IMR-90 (cell line): Measurements from ENCODE around the gene PCDHGA2. TPM values are rescaled to one million over a fixed set of nuclear protein-coding genes. Genes with fewer than 3 reads are reported as not detected.

ENCODE experiments used
- ATAC-seq: fragments of 200-7000 bp; cut with Tn5 transposase; 2 replicates; pipeline ENCODE4 v1.9.1; 2020; ENCODE audit warnings: low read depth, mild to moderate bottlenecking, moderate library complexity
- BruUV-seq: library from RNA; stranded (reverse); fragments of 400-500 nt; replicated peaks from 2 replicates; lab custom pipeline; 2021; lab: Mats Ljungman, UMichigan
- CTCF ChIA-PET: fragments of 300-600 bp; formaldehyde crosslinking; extraction: SDS; loops from one replicate; lab custom pipeline; 2021; ENCODE audit warnings: antibody characterized with exemption; lab: Yijun Ruan, JAX
- POLR2A ChIA-PET: fragments of 300-600 bp; sonication (Branson Sonifier 250); formaldehyde crosslinking; loops from one replicate; lab custom pipeline; 2022; ENCODE audit warnings: antibody characterized with exemption; ENCODE audit not compliant: unreplicated experiment; lab: Charles Lee
- DNase-seq: peaks from one replicate; pipeline ENCODE4 v3.0.0; 2013
- H2AFZ ChIP-seq: replicated peaks from 2 replicates; pipeline ENCODE3; 2013; ENCODE audit warnings: low read length, mild to moderate bottlenecking; ENCODE audit not compliant: poor library complexity
- H2AK5ac ChIP-seq: 2 replicates; pipeline ENCODE4 v1.6.1; 2013; ENCODE audit warnings: low read depth, low read length, inconsistent platforms
- H2AK9ac ChIP-seq: replicated peaks from 2 replicates; pipeline ENCODE3; 2013; ENCODE audit warnings: mild to moderate bottlenecking, low read depth, low read length, moderate library complexity; ENCODE audit not compliant: poor library complexity
- H2BK120ac ChIP-seq: 2 replicates; pipeline ENCODE4 v1.6.1; 2013; ENCODE audit warnings: low read depth, low read length, inconsistent platforms
- H2BK15ac ChIP-seq: 3 replicates; pipeline ENCODE4 v1.6.1; 2013; ENCODE audit warnings: low read depth, low read length, inconsistent platforms
- H2BK20ac ChIP-seq: 2 replicates; pipeline ENCODE4 v1.6.1; 2013; ENCODE audit warnings: low read depth, mild to moderate bottlenecking, inconsistent platforms, low read length, moderate library complexity
- H2BK5ac ChIP-seq: 2 replicates; pipeline ENCODE4 v1.6.1; 2013; ENCODE audit warnings: mild to moderate bottlenecking, low read depth, low read length, inconsistent platforms; ENCODE audit not compliant: poor library complexity, severe bottlenecking
- H3K14ac ChIP-seq: replicated peaks from 2 replicates; pipeline ENCODE4 v1.6.1; 2013; ENCODE audit warnings: low read depth, low read length, inconsistent platforms
- H3K18ac ChIP-seq: 2 replicates; pipeline ENCODE4 v1.6.1; 2013; ENCODE audit warnings: low read depth, low read length, control low read depth
- H3K23ac ChIP-seq: 2 replicates; pipeline ENCODE4 v1.6.1; 2013; ENCODE audit warnings: low read depth, low read length, inconsistent platforms
- H3K27ac ChIP-seq: 2 replicates; pipeline ENCODE4 v1.5.1; 2013; ENCODE audit warnings: mild to moderate bottlenecking, control low read depth, low read length; ENCODE audit not compliant: insufficient read depth
- H3K27me3 ChIP-seq: 2 replicates; pipeline ENCODE4 v1.6.1; 2013; ENCODE audit warnings: low read length; ENCODE audit not compliant: control insufficient read depth, insufficient read depth
- H3K36me3 ChIP-seq: 2 replicates; pipeline ENCODE4 v1.6.1; 2013; ENCODE audit warnings: low read length, mixed read lengths; ENCODE audit not compliant: control insufficient read depth, insufficient read depth
- H3K4ac ChIP-seq: 2 replicates; pipeline ENCODE4 v1.6.1; 2013; ENCODE audit warnings: low read depth, low read length, inconsistent platforms
- H3K4me1 ChIP-seq: 2 replicates; pipeline ENCODE4 v1.6.1; 2013; ENCODE audit warnings: low read length, mixed read lengths; ENCODE audit not compliant: control insufficient read depth, insufficient read depth
- H3K4me2 ChIP-seq: 2 replicates; pipeline ENCODE4 v1.6.1; 2013; ENCODE audit warnings: low read depth, mild to moderate bottlenecking, control low read depth, low read length, moderate library complexity
- H3K4me3 ChIP-seq: 2 replicates; pipeline ENCODE4 v1.5.1; 2013; ENCODE audit warnings: low read depth, mild to moderate bottlenecking, control low read depth, low read length, moderate library complexity; ENCODE audit not compliant: insufficient read depth
- H3K56ac ChIP-seq: 2 replicates; pipeline ENCODE4 v1.6.1; 2013; ENCODE audit warnings: low read length, inconsistent platforms; ENCODE audit not compliant: insufficient read depth; ENCODE audit errors: extremely low read depth
- H3K79me1 ChIP-seq, 2 experiments: 2 replicates each; pipeline ENCODE4 v1.6.1; 2013; ENCODE audit warnings: low read length in 2 of 2, inconsistent platforms in 1 of 2, low read depth in 1 of 2
- H3K9ac ChIP-seq: 2 replicates; pipeline ENCODE4 v1.6.1; 2013; ENCODE audit warnings: low read depth, low read length, control low read depth
- H3K9me1 ChIP-seq: 2 replicates; pipeline ENCODE4 v1.6.1; 2013; ENCODE audit warnings: low read length, inconsistent platforms; ENCODE audit not compliant: insufficient read depth
- H3K9me3 ChIP-seq: 2 replicates; pipeline ENCODE4 v1.6.1; 2013; ENCODE audit warnings: low read length; ENCODE audit not compliant: control insufficient read depth, insufficient read depth
- H4K20me1 ChIP-seq: 2 replicates; pipeline ENCODE4 v1.6.1; 2013; ENCODE audit warnings: low read length, inconsistent platforms; ENCODE audit not compliant: insufficient read depth
- H4K5ac ChIP-seq: 2 replicates; pipeline ENCODE4 v1.6.1; 2013; ENCODE audit warnings: mild to moderate bottlenecking, low read depth, low read length, control low read depth
- H4K8ac ChIP-seq, 2 experiments: 2 replicates each; pipeline ENCODE4 v1.6.1; 2013; ENCODE audit warnings: low read depth in 2 of 2, low read length in 2 of 2, control low read depth in 1 of 2, inconsistent platforms in 1 of 2
- H4K91ac ChIP-seq: 2 replicates; pipeline ENCODE4 v1.6.1; 2013; ENCODE audit warnings: low read depth, low read length, inconsistent platforms; ENCODE audit not compliant: insufficient read depth
- BHLHE40 ChIP-seq: fragments of 150-350 bp; IDR thresholded peaks from 2 replicates; pipeline ENCODE4 v1.6.1; 2016; ENCODE audit warnings: mild to moderate bottlenecking, low read depth, low read length
- CEBPB ChIP-seq: IDR thresholded peaks from 2 replicates; pipeline ENCODE4 v1.6.1; 2012; ENCODE audit warnings: low read depth, low read length, improper control_type of control experiment
- CHD1 ChIP-seq: IDR thresholded peaks from 2 replicates; pipeline ENCODE4 v1.6.1; 2012; ENCODE audit warnings: low read depth, low read length, improper control_type of control experiment
- CTCF ChIP-seq: conservative IDR thresholded peaks from 2 replicates; pipeline ENCODE4 v1.5.1; 2012; ENCODE audit warnings: mild to moderate bottlenecking, low read depth, low read length, improper control_type of control experiment
- ELK1 ChIP-seq: fragments of 150-350 bp; IDR thresholded peaks from 2 replicates; pipeline ENCODE4 v1.6.1; 2016; ENCODE audit warnings: low read depth, mild to moderate bottlenecking, low read length, moderate library complexity, borderline replicate concordance
- FOS ChIP-seq: fragments of 150-350 bp; IDR thresholded peaks from 2 replicates; pipeline ENCODE4 v1.6.1; 2016; ENCODE audit warnings: low read depth, low read length
- MAFK ChIP-seq: IDR thresholded peaks from 2 replicates; pipeline ENCODE4 v1.6.1; 2012; ENCODE audit warnings: low read depth, low read length, improper control_type of control experiment
- MAZ ChIP-seq: IDR thresholded peaks from 2 replicates; pipeline ENCODE4 v1.6.1; 2012; ENCODE audit warnings: low read depth, mild to moderate bottlenecking, low read length, improper control_type of control experiment, moderate library complexity, borderline replicate concordance
- MXI1 ChIP-seq: IDR thresholded peaks from 2 replicates; pipeline ENCODE4 v1.6.1; 2012; ENCODE audit warnings: low read depth, mild to moderate bottlenecking, low read length, moderate library complexity, borderline replicate concordance
- NFE2L2 ChIP-seq: fragments of 150-350 bp; IDR thresholded peaks from 2 replicates; pipeline ENCODE4 v1.6.1; 2016; ENCODE audit warnings: low read depth, mild to moderate bottlenecking, low read length
- POLR2A ChIP-seq: IDR thresholded peaks from 2 replicates; pipeline ENCODE4 v1.6.1; 2012; ENCODE audit warnings: mild to moderate bottlenecking, low read depth, low read length
- RAD21 ChIP-seq: IDR thresholded peaks from 2 replicates; pipeline ENCODE4 v1.6.1; 2012; ENCODE audit warnings: low read length, improper control_type of control experiment
- RCOR1 ChIP-seq: IDR thresholded peaks from 2 replicates; pipeline ENCODE4 v1.6.1; 2012; ENCODE audit warnings: mild to moderate bottlenecking, low read length, improper control_type of control experiment; ENCODE audit not compliant: insufficient replicate concordance
- RFX5 ChIP-seq: IDR thresholded peaks from 2 replicates; pipeline ENCODE4 v1.8.0; 2012; ENCODE audit warnings: low read depth, mild to moderate bottlenecking, low read length, moderate library complexity
- SMC3 ChIP-seq: fragments of 150-350 bp; IDR thresholded peaks from 2 replicates; pipeline ENCODE4 v1.6.1; 2016; ENCODE audit warnings: low read depth, mild to moderate bottlenecking, antibody characterized with exemption, low read length, moderate library complexity
- USF2 ChIP-seq: fragments of 150-350 bp; IDR thresholded peaks from 2 replicates; pipeline ENCODE4 v1.6.1; 2017; ENCODE audit warnings: mild to moderate bottlenecking, antibody characterized with exemption, low read length, low read depth
- WGBS, 2 experiments: methylation state at CpG; one replicate each; pipeline versions ENCODE4 v1.1.5 to v1.1.7; 2013; ENCODE audit warnings: missing lambda C conversion rate in 2 of 2; ENCODE audit not compliant: insufficient read length in 1 of 2; ENCODE audit errors: extremely low coverage in 2 of 2; 5-methylcytosine and 5-hydroxymethylcytosine counted together
- dilution Hi-C: fragments of 300-500 bp; cut with HindIII; formaldehyde crosslinking; loops from one replicate; pipeline ENCODE4 v1.14.3; 2018; ENCODE audit warnings: low sequenced_read_pairs; ENCODE audit not compliant: unreplicated experiment
- in situ Hi-C: fragments of 300-500 bp; cut with MboI; formaldehyde crosslinking; loops from 3 replicates; pipeline ENCODE4 v1.14.3; 2019; ENCODE audit warnings: low sequenced_read_pairs, inconsistent platforms, mixed read lengths
- intact Hi-C: fragments of 100-400 bp; cut with micrococcal nuclease; formaldehyde crosslinking; loops from 2 replicates; pipeline ENCODE4 v1.10.0; 2022
- polyA plus RNA-seq, 3 experiments: library from polyadenylated mRNA; depleted of rRNA; stranded (reverse); fragments of >200 nt; gene quantifications; 2 replicates each; pipeline ENCODE4 v1.2.3, GENCODE V29; 2012; ENCODE audit warnings: low replicate concordance in 1 of 3
- total RNA-seq: library from RNA; depleted of rRNA; stranded (reverse); fragments of >200 nt; gene quantifications from 2 replicates; pipeline ENCODE4 v1.2.3, GENCODE V29; 2012

The PCDHGA2 gene
- total and polyA plus RNA-seq, 2 of the 4 experiments (the other 2 are of a cell fraction), result 3.4 to 3.6 TPM

GRCh38 chr5:141342773-141343172 is 4.2 kb downstream of the PCDHGA2 start:
- no peak overlapping the region for H4K8ac ChIP-seq
- no peak overlapping the region for H2BK20ac ChIP-seq
- H3K4me1 ChIP-seq, result no peaks in the 10 kb centered on the region
- no peak overlapping the region for H2BK15ac ChIP-seq
- intact Hi-C loops (no loop called here), in situ Hi-C loops (no loop called here), dilution Hi-C loops (no loop called here)
- no peak overlapping the region for H3K9ac ChIP-seq
- no peak overlapping the region for H2AK9ac ChIP-seq
- POLR2A ChIA-PET, result interaction anchor here (0.6 kb wide), 1 partner anchor 653 kb away, joined by 4 read pairs; no protein-coding TSS in a partner anchor
- no peaks in the 10 kb centered on the region for H3K9me1 ChIP-seq
- H3K23ac ChIP-seq, result no peak overlapping the region
- H3K4me2 ChIP-seq, result peak overlapping the region; percentile 32; the same call in 1 of the 2 replicates
- no peak overlapping the region for H4K5ac ChIP-seq
- ATAC-seq (no peak), DNase-seq (no peak)
- H3K4me3 ChIP-seq, result no peak overlapping the region
- no TSS peak for BruUV-seq
- peaks cover 4% of the 10 kb centered on the region; the same call in 1 of the 2 replicates for H3K36me3 ChIP-seq
- H2AK5ac ChIP-seq, result no peak overlapping the region
- H3K27ac ChIP-seq, result no peak overlapping the region
- CTCF ChIA-PET, result interaction anchor here (1.0 kb wide), 1 partner anchor 225 kb away, joined by 4 read pairs; no protein-coding TSS in a partner anchor
- no peak overlapping the region for H2AFZ ChIP-seq
- WGBS, 2 experiments, result no CpG with 5 or more reads among the region's 1 CpG
- peaks cover 49% of the 10 kb centered on the region for H3K9me3 ChIP-seq
- no peak overlapping the region for H3K18ac ChIP-seq
- no peak overlapping the region for H4K91ac ChIP-seq
- no peaks in the 10 kb centered on the region; the same call in 1 of the 2 replicates for H3K27me3 ChIP-seq
- H3K4ac ChIP-seq, result no peak overlapping the region
- no peak overlapping the region for H3K56ac ChIP-seq
- no peak overlapping the region for H2BK5ac ChIP-seq
- H4K20me1 ChIP-seq, result no peaks in the 10 kb centered on the region
- no peaks in the 10 kb centered on the region for H3K79me1 ChIP-seq
- no peak overlapping the region for H2BK120ac ChIP-seq
- H3K14ac ChIP-seq, result no peak overlapping the region
- TF ChIP-seq MXI1 (no peak), BHLHE40 (no peak), NFE2L2 (no peak), FOS (no peak), SMC3 (no peak), POLR2A (no peak), USF2 (no peak), CTCF (no peak), RCOR1 (no peak), MAZ (no peak), RFX5 (no peak), MAFK (no peak), CHD1 (no peak), RAD21 (no peak), CEBPB (no peak), ELK1 (no peak)
